Esophagus squamous epithelium (tissue), 5 donors: ENCODE measurements around the gene RILPL1. TPM values are rescaled to one million over a fixed set of nuclear protein-coding genes. Genes with fewer than 3 reads are reported as not detected.
"Not testable (repeated sequence)": the region's sequence is repeated elsewhere in the genome, so short reads cannot be mapped to it uniquely, and the experiment has no call there.

ENCODE experiments used
- DNase-seq: peaks from one replicate; lab custom pipeline; 2025; lab: John Stamatoyannopoulos, UW
- H3K27ac ChIP-seq, 4 donors: fragments of 200-600 bp; sonication (generic); one replicate each; pipeline ENCODE4 v1.5.1; 2016 to 2019; ENCODE audit warnings: mild to moderate bottlenecking in 1 of 4
- H3K27me3 ChIP-seq, 4 donors: fragments of 200-600 bp; sonication (generic); 1 replicate in 3 of 4; 2 replicates in 1 of 4; pipeline versions ENCODE4 v1.5.1 to v1.6.0; 2017 to 2021; ENCODE audit warnings: antibody characterized with exemption in 1 of 4
- H3K36me3 ChIP-seq, 3 donors: fragments of 200-600 bp; sonication (generic); one replicate each; pipeline ENCODE4 v1.5.1; 2016 to 2019
- H3K4me1 ChIP-seq, 3 donors: fragments of 200-600 bp; sonication (generic); one replicate each; pipeline ENCODE4 v1.5.1; 2017 to 2019
- H3K4me3 ChIP-seq, 4 donors: fragments of 200-600 bp; sonication (generic); 1 replicate in 3 of 4; 2 replicates in 1 of 4; pipeline ENCODE4 v1.5.1; 2016 to 2019; ENCODE audit warnings: mild to moderate bottlenecking in 2 of 4, moderate library complexity in 1 of 4
- H3K9me3 ChIP-seq, 3 donors: fragments of 200-600 bp; sonication (generic); one replicate each; pipeline ENCODE4 v1.5.1; 2016 to 2019
- POLR2A ChIP-seq, 4 donors: fragments of 450-650 bp; IDR thresholded peaks; one replicate each; pipeline ENCODE4 v1.6.1; 2017; ENCODE audit warnings: antibody characterized with exemption in 4 of 4, mild to moderate bottlenecking in 4 of 4, moderate library complexity in 3 of 4
- WGBS, 2 donors: methylation state at CpG; one replicate each; pipeline ENCODE4 v1.1.5; 2018; 5-methylcytosine and 5-hydroxymethylcytosine counted together
- intact Hi-C: fragments of 100-400 bp; cut with DNase I; formaldehyde crosslinking; loops from one replicate; pipeline ENCODE4 v1.15.0; 2022
- total RNA-seq, 4 donors: library from RNA; depleted of rRNA; stranded (reverse); fragments of >200 nt; gene quantifications; one replicate each; pipeline ENCODE4 v1.1.0, GENCODE V29; 2016
- TF ChIP-seq, protein P1 (sequence below), 6 experiments: fragments of 450-650 bp in 4 of 6; fragments of 200-600 bp in 2 of 6; sonication (generic) in 2 of 6; IDR thresholded peaks; one replicate each; pipeline ENCODE4 v1.5.1; 2016 to 2019; ENCODE audit warnings: antibody characterized with exemption in 6 of 6, mild to moderate bottlenecking in 4 of 6, moderate library complexity in 4 of 6
- donor health status: DM: yes; HTN: yes; CAD: no.

RILPL1 gene, protein sequence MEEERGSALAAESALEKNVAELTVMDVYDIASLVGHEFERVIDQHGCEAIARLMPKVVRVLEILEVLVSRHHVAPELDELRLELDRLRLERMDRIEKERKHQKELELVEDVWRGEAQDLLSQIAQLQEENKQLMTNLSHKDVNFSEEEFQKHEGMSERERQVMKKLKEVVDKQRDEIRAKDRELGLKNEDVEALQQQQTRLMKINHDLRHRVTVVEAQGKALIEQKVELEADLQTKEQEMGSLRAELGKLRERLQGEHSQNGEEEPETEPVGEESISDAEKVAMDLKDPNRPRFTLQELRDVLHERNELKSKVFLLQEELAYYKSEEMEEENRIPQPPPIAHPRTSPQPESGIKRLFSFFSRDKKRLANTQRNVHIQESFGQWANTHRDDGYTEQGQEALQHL
- 10 to 100 TPM in 1 of 4 donors, 1 to 10 TPM in 3; 4.6 to 14.5 (median 7.0) TPM for total RNA-seq

DNA sequence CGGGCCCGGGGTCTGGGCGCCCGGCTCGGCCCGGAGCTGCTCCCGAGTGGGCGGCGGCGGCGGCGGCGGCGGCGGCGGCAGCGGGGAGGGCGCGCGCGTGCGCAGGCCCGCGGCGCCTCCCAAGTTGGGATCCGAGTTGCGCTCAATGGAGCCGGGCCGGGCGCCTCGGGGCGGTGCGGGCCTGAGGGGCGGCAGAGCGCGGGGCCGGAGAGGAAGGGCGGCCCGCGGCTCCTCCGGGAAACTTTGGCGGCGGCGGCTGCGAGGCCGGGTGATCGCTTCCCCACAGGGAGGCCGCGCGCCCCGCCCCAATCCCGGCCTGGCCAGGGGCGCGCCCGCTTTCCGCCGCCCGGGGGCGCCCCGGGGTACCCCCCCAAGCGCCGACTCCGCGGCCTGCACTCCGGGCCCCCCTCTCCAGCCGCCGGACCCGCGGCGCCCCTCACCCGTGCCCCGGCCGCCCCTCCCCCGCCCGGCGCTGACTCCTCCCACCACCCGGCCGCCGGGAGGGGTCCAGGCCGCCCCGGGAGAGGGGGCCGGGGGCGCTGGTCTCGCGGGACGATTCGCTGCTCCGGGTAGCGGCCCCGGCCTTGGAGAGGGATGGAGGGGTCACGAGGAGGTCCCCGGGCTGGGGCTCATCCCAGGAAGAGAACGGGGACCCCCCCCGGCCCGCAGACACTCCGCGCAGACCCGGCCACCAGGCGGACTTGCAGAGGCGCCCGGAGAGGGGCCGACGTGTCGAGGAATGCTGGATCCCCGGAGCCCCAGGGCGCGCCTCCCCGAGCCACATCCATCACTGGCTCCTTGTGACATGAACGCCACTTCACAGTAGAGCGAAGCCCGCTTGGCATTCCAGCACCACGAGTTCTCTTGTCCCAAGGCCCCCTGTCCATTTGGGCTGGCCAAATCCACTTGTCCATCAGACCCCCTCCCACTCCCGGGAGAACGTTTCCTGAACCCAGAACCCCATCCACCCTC is at the start of gene RILPL1:
Gene RILPL1 (minus strand): TSS at position 48 of the 972 bp plus-strand sequence. CDS start 237 bp downstream, outside the sequence.
- WGBS, 2 donors, result 0 to 6% methylated on average over 2 to 6 of the region's 114 CpGs

DNA sequence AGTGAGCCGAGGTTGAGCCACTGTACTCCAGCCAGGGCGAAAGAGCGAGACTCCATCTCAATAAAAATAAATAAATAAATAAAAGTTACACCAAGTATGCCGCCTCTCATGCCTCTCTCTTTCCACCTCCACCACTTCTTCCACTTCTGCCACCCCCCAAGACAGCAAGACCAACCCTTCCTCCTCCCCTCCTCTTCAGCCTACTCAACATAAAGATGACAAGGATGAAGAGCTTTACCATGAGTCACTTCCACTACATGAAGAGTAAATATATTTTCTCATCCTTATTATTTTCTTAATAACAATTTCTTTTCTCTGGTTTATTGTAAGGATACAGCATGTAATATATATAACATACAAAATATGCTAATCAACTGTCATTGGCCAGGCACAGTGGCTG is 47.3 kb upstream of the RILPL1 start:
- DNase-seq, result no peak
- TF ChIP-seq POLR2A (IDR thresholded peaks at IDR 0.05), result no peak
- TF ChIP-seq, protein P1, sequence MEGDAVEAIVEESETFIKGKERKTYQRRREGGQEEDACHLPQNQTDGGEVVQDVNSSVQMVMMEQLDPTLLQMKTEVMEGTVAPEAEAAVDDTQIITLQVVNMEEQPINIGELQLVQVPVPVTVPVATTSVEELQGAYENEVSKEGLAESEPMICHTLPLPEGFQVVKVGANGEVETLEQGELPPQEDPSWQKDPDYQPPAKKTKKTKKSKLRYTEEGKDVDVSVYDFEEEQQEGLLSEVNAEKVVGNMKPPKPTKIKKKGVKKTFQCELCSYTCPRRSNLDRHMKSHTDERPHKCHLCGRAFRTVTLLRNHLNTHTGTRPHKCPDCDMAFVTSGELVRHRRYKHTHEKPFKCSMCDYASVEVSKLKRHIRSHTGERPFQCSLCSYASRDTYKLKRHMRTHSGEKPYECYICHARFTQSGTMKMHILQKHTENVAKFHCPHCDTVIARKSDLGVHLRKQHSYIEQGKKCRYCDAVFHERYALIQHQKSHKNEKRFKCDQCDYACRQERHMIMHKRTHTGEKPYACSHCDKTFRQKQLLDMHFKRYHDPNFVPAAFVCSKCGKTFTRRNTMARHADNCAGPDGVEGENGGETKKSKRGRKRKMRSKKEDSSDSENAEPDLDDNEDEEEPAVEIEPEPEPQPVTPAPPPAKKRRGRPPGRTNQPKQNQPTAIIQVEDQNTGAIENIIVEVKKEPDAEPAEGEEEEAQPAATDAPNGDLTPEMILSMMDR (IDR thresholded peaks at IDR 0.05), result no peak
- Histone ChIP-seq H3K4me3 (no peak overlapping the region), H3K36me3 (no peaks in the 10 kb centered on the region), H3K9me3 (no peaks in the 10 kb centered on the region), H3K27me3 (no peaks in the 10 kb centered on the region), H3K4me1 (peaks cover 7 to 28% (median 23%) of the 10 kb centered on the region in 3 donors), H3K27ac (no peak overlapping the region)
- WGBS, 2 donors, result 90 to 97% methylated on average over 4 of the region's 4 CpGs
- intact Hi-C loops, result no loop called here

More for the DNA sequence above, at the start of gene RILPL1:
- TF ChIP-seq, protein P1 (IDR thresholded peaks at IDR 0.05), result peak in 3 of 6 experiments; percentile 15 to 30 (median 27)
- no peak for TF ChIP-seq POLR2A (IDR thresholded peaks at IDR 0.05)
- H3K27ac ChIP-seq, result peak within 1 kb of the TSS; percentile 76 to 95 (median 90)
- DNase-seq, result no peak
- peaks cover 16 to 39% (median 23%) of the 10 kb centered on the region in 3 donors for H3K4me1 ChIP-seq
- no peaks in the 10 kb centered on the region for H3K9me3 ChIP-seq
- intact Hi-C loops, result no loop called here
- no peaks in the 10 kb centered on the region for H3K36me3 ChIP-seq
- no peaks in the 10 kb centered on the region for H3K27me3 ChIP-seq
- H3K4me3 ChIP-seq, result peak within 1 kb of the TSS; percentile 60 to 88 (median 69)

DNA sequence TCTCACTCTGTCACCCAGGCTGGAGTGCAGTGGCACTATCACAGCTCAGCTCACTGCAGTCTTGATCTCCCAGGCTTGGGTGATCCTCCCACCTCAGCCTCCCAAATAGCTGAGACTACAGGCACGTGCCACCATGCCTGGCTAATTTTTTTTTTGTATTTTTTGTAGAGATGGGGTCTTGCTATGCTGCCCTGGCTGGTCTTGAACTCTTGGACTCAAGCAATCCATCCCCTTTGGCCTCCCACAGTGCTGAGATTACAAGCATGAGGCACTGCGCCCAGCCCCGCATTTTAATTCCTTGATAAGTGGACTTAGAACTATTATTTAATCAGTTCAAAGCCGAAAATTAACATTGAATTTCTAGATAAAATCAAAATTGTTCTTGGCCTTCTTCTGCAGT is 45.3 kb upstream of the RILPL1 start:
- H3K27me3 ChIP-seq, intact Hi-C loops, DNase-seq, H3K4me3 ChIP-seq, H3K9me3 ChIP-seq, H3K27ac ChIP-seq, H3K36me3 ChIP-seq: not testable (repeated sequence)
- peaks cover 7 to 20% (median 16%) of the 10 kb centered on the region in 3 donors for H3K4me1 ChIP-seq
- 75 to 91% methylated on average over 1 to 3 of the region's 4 CpGs for WGBS, 2 donors

DNA sequence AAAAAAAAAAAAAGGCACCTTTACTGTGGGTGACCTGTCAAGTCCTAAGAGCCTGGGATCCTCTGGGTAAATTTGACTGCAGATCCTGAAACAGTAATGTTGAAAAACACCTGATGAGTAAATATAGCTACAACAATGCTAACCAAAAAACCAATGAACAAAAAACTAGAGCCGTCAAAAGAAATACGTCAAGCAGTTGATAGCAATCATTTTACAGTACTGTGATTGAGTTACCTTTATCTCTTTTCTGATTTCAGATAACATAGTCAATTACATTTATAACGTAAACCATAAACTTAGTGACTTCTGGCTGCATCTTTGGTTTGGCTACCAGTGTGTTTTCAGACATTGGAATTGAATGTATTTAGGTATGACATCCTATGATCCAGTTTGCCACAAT is 44.7 kb upstream of the RILPL1 start:
- H3K4me1 ChIP-seq, result peaks cover 6 to 17% (median 14%) of the 10 kb centered on the region in 3 donors
- TF ChIP-seq, protein P1 (IDR thresholded peaks at IDR 0.05), result no peak
- TF ChIP-seq POLR2A (IDR thresholded peaks at IDR 0.05), result no peak
- no peaks in the 10 kb centered on the region for H3K9me3 ChIP-seq
- WGBS, 2 donors, result 87 to 91% methylated on average over 3 of the region's 3 CpGs
- no peak overlapping the region for H3K4me3 ChIP-seq
- H3K27ac ChIP-seq, result no peak overlapping the region
- no peak for DNase-seq
- H3K27me3 ChIP-seq, result no peaks in the 10 kb centered on the region
- H3K36me3 ChIP-seq, result no peaks in the 10 kb centered on the region
- intact Hi-C loops, result no loop called here

DNA sequence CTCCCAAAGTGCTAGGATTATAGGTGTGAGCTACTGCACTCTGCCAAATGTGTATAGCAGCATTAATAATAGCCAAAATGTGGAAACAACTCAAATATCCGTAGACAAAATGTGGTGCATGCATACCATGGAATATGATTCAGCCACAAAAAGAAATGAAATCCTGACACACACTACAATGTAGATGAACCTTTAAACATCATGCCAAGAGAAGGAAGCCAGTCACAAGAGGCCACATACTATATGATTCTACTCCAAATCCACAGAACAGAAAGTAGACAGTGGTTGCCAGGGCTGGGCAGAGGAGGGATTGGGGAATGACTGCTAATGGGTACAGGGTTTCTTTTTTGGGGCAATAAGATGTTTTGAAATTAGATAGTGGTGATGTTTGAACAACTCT is 43.1 kb upstream of the RILPL1 start:
- Histone ChIP-seq H3K27me3 (no peaks in the 10 kb centered on the region), H3K4me3 (no peak overlapping the region), H3K4me1 (peaks cover 0 to under 1% (median 0%) of the 10 kb centered on the region in 3 donors), H3K9me3 (no peaks in the 10 kb centered on the region), H3K36me3 (no peaks in the 10 kb centered on the region), H3K27ac (no peak overlapping the region)
- DNase-seq, result no peak
- TF ChIP-seq, protein P1 (IDR thresholded peaks at IDR 0.05), result no peak
- TF ChIP-seq POLR2A (IDR thresholded peaks at IDR 0.05), result no peak
- intact Hi-C loops, result no loop called here
- 57 to 73% methylated on average over 1 of the region's 1 CpG for WGBS, 2 donors
